ENCODE results near the gene SLC6A6.

- no peak for TF ChIP-seq EZH2phosphoT487 (IDR thresholded peaks at IDR 0.05; ENCODE audit: insufficient read depth, low read depth)
- TF ChIP-seq EZH2 (IDR thresholded peaks at IDR 0.05; ENCODE audit: insufficient read depth, poor library complexity, severe bottlenecking), result no peak
Observed at GRCh38 chr3:14435175-14436014, 33.0 kb downstream of the SLC6A6 start.
